ENCODE data around the gene EEF1B2.

DNA sequence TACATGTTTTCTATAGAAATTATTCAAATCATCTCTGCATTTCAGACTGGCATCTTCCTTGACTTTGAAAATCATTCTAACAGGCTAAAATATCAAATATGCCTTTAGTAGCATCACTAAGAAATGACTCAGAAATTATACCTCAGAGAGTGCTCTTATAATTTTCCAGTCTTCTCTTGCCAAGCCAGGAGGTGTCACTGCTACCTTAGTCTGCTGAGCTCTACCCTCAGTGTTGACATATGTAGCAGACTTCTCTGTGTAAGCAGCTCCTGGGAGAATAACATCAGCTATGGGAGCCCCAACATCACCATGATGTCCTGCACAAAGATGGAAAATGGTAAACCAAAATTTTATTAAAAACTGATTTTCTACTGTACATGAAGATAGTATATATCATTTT lies 32.0 kb upstream of the EEF1B2 start:
- TF ChIP-seq, protein P1, sequence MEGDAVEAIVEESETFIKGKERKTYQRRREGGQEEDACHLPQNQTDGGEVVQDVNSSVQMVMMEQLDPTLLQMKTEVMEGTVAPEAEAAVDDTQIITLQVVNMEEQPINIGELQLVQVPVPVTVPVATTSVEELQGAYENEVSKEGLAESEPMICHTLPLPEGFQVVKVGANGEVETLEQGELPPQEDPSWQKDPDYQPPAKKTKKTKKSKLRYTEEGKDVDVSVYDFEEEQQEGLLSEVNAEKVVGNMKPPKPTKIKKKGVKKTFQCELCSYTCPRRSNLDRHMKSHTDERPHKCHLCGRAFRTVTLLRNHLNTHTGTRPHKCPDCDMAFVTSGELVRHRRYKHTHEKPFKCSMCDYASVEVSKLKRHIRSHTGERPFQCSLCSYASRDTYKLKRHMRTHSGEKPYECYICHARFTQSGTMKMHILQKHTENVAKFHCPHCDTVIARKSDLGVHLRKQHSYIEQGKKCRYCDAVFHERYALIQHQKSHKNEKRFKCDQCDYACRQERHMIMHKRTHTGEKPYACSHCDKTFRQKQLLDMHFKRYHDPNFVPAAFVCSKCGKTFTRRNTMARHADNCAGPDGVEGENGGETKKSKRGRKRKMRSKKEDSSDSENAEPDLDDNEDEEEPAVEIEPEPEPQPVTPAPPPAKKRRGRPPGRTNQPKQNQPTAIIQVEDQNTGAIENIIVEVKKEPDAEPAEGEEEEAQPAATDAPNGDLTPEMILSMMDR (IDR thresholded peaks at IDR 0.05; ENCODE audit: borderline replicate concordance, extremely low read depth, low read length, poor library complexity, severe bottlenecking) = peak; percentile 9
- TF ChIP-seq EZH2 (IDR thresholded peaks at IDR 0.05; ENCODE audit: borderline replicate concordance, low read depth, low read length, severe bottlenecking) = no peak

All from DND-41 (cell line).